GM12878 (cell line): Measurements from ENCODE around the gene PDE11A.

Source experiments
- CREB1 ChIP-seq: IDR thresholded peaks from 2 replicates; pipeline ENCODE4 v1.6.1; 2012; ENCODE audit warnings: low read depth, mild to moderate bottlenecking, inconsistent platforms
- EED ChIP-seq: sonication (generic); IDR thresholded peaks from 2 replicates; pipeline ENCODE4 v1.6.1; 2016; ENCODE audit warnings: antibody characterized with exemption, low read depth
- EZH2 ChIP-seq: IDR thresholded peaks from 2 replicates; pipeline ENCODE4 v1.6.1; 2012; ENCODE audit warnings: low read depth, mild to moderate bottlenecking, control low read depth, inconsistent platforms, low read length, borderline replicate concordance; ENCODE audit not compliant: control insufficient read depth
- FOS ChIP-seq: IDR thresholded peaks from 3 replicates; pipeline ENCODE4 v1.6.1; 2011; ENCODE audit warnings: borderline replicate concordance; ENCODE audit not compliant: insufficient read length; ENCODE audit errors: extremely low read depth
- HDAC6 ChIP-seq: fragments of 200-600 bp; sonication (generic); IDR thresholded peaks from one replicate; pipeline ENCODE4 v1.8.0; 2017; ENCODE audit warnings: antibody characterized with exemption; ENCODE audit not compliant: unreplicated experiment
- JUNB ChIP-seq: IDR thresholded peaks from 2 replicates; pipeline ENCODE4 v1.6.1; 2016; ENCODE audit warnings: antibody characterized with exemption, mild to moderate bottlenecking
- NFXL1 ChIP-seq: fragments of 450-650 bp; IDR thresholded peaks from 2 replicates; pipeline ENCODE4 v1.6.1; 2017; ENCODE audit warnings: antibody characterized with exemption, mild to moderate bottlenecking, borderline replicate concordance
- POLR2A ChIP-seq: IDR thresholded peaks from 2 replicates; pipeline ENCODE4 v1.6.1; 2011; ENCODE audit warnings: low read depth, mild to moderate bottlenecking, low read length
- POLR2AphosphoS5 ChIP-seq: IDR thresholded peaks from 2 replicates; pipeline ENCODE4 v1.6.1; 2011; ENCODE audit warnings: mild to moderate bottlenecking, low read length, inconsistent platforms
- RAD21 ChIP-seq: IDR thresholded peaks from 2 replicates; pipeline ENCODE4 v1.6.1; 2011; ENCODE audit warnings: mild to moderate bottlenecking, low read depth, low read length, moderate library complexity; ENCODE audit not compliant: insufficient read depth
- STAT1 ChIP-seq: fragments of 450-650 bp; conservative IDR thresholded peaks from 2 replicates; pipeline ENCODE4 v1.6.1; 2014; ENCODE audit warnings: antibody characterized with exemption, mild to moderate bottlenecking
- TF ChIP-seq, protein P1 (sequence below): IDR thresholded peaks from 2 replicates; pipeline ENCODE4 v1.6.1; 2011; ENCODE audit warnings: mild to moderate bottlenecking, low read depth, low read length, moderate library complexity; ENCODE audit not compliant: insufficient replicate concordance
- TF ChIP-seq, protein P2 (sequence below), 3 experiments: IDR thresholded peaks in 2 of 3; conservative IDR thresholded peaks in 1 of 3; 2 replicates each; pipeline ENCODE4 v1.5.1; 2011; ENCODE audit warnings: low read depth in 3 of 3, low read length in 3 of 3, mild to moderate bottlenecking in 3 of 3, control low read depth in 2 of 3, moderate library complexity in 2 of 3, inconsistent platforms in 1 of 3, mixed read lengths in 1 of 3; ENCODE audit not compliant: control insufficient read depth in 2 of 3, insufficient read depth in 1 of 3; ENCODE audit errors: extremely low read depth in 1 of 3
- TF ChIP-seq, protein P3 (sequence below): fragments of 450-650 bp; formaldehyde crosslinking; IDR thresholded peaks from 2 replicates; pipeline ENCODE4 v1.5.0; 2022; ENCODE audit warnings: mild to moderate bottlenecking, missing genetic modification characterization

DNA sequence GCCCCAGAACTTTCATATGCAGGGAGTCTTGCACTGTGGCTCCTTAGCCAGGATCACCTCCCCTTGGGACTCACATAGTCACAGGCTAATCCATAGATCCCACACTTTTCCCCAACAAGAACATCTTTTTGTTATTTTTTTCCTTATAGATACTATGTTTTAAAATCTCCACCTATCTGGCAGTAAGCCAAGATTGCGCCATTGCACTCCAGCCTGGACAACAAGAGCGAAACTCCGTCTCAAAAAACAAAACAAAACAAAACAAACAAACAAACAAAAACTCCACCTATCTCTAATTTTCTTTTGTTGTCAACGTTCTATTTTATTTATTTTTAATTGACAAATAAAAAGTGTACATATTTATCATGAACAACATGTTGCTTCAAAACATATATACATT is 141.7 kb downstream of the PDE11A start:
- no peak for TF ChIP-seq NFXL1
- no peak for TF ChIP-seq POLR2A
- TF ChIP-seq, protein P1, sequence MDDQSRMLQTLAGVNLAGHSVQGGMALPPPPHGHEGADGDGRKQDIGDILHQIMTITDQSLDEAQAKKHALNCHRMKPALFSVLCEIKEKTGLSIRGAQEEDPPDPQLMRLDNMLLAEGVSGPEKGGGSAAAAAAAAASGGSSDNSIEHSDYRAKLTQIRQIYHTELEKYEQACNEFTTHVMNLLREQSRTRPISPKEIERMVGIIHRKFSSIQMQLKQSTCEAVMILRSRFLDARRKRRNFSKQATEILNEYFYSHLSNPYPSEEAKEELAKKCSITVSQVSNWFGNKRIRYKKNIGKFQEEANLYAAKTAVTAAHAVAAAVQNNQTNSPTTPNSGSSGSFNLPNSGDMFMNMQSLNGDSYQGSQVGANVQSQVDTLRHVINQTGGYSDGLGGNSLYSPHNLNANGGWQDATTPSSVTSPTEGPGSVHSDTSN: no peak
- TF ChIP-seq, protein P2, sequence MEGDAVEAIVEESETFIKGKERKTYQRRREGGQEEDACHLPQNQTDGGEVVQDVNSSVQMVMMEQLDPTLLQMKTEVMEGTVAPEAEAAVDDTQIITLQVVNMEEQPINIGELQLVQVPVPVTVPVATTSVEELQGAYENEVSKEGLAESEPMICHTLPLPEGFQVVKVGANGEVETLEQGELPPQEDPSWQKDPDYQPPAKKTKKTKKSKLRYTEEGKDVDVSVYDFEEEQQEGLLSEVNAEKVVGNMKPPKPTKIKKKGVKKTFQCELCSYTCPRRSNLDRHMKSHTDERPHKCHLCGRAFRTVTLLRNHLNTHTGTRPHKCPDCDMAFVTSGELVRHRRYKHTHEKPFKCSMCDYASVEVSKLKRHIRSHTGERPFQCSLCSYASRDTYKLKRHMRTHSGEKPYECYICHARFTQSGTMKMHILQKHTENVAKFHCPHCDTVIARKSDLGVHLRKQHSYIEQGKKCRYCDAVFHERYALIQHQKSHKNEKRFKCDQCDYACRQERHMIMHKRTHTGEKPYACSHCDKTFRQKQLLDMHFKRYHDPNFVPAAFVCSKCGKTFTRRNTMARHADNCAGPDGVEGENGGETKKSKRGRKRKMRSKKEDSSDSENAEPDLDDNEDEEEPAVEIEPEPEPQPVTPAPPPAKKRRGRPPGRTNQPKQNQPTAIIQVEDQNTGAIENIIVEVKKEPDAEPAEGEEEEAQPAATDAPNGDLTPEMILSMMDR (IDR thresholded peaks at IDR 0.05 in 2 of 3, conservative IDR thresholded peaks at IDR 0.05 in 1 of 3; ENCODE audit: control insufficient read depth in 2 of 3, extremely low read depth in 1 of 3, insufficient read depth in 1 of 3, low read depth in 3 of 3, low read length in 3 of 3): no peak
- TF ChIP-seq CREB1: no peak
- no peak for TF ChIP-seq EED
- no peak for TF ChIP-seq JUNB
- TF ChIP-seq, protein P3, sequence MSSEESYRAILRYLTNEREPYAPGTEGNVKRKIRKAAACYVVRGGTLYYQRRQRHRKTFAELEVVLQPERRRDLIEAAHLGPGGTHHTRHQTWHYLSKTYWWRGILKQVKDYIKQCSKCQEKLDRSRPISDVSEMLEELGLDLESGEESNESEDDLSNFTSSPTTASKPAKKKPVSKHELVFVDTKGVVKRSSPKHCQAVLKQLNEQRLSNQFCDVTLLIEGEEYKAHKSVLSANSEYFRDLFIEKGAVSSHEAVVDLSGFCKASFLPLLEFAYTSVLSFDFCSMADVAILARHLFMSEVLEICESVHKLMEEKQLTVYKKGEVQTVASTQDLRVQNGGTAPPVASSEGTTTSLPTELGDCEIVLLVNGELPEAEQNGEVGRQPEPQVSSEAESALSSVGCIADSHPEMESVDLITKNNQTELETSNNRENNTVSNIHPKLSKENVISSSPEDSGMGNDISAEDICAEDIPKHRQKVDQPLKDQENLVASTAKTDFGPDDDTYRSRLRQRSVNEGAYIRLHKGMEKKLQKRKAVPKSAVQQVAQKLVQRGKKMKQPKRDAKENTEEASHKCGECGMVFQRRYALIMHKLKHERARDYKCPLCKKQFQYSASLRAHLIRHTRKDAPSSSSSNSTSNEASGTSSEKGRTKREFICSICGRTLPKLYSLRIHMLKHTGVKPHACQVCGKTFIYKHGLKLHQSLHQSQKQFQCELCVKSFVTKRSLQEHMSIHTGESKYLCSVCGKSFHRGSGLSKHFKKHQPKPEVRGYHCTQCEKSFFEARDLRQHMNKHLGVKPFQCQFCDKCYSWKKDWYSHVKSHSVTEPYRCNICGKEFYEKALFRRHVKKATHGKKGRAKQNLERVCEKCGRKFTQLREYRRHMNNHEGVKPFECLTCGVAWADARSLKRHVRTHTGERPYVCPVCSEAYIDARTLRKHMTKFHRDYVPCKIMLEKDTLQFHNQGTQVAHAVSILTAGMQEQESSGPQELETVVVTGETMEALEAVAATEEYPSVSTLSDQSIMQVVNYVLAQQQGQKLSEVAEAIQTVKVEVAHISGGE (CRISPR knock-in tag): no peak
- TF ChIP-seq FOS: no peak
- no peak for TF ChIP-seq POLR2AphosphoS5
- TF ChIP-seq RAD21: no peak
- no peak for TF ChIP-seq HDAC6
- no peak for TF ChIP-seq STAT1
- TF ChIP-seq EZH2: no peak
